K562 (cell line): ENCODE measurements around the gene WASF2. TPM values are rescaled to one million over a fixed set of nuclear protein-coding genes. Genes with fewer than 3 reads are reported as not detected.

ENCODE experiments used
- BCL6 ChIP-seq: fragments of 250-450 bp; sonication (Bioruptor Pico); IDR thresholded peaks from 2 replicates; pipeline ENCODE4 v1.4.0; 2020
- CBFB ChIP-seq: sonication (generic); formaldehyde crosslinking; IDR thresholded peaks from 2 replicates; pipeline ENCODE4 v1.4.0; 2020; ENCODE audit warnings: mild to moderate bottlenecking, missing genetic modification reagents
- DPF2 ChIP-seq: fragments of 450-650 bp; IDR thresholded peaks from 2 replicates; pipeline ENCODE4 v1.6.1; 2016
- ELF4 ChIP-seq: fragments of 450-650 bp; formaldehyde crosslinking; IDR thresholded peaks from 2 replicates; pipeline ENCODE4 v1.4.0; 2022; ENCODE audit warnings: missing genetic modification characterization
- ETV5 ChIP-seq: sonication (generic); formaldehyde crosslinking; IDR thresholded peaks from 2 replicates; pipeline ENCODE4 v1.4.0; 2020; ENCODE audit warnings: low read depth, mild to moderate bottlenecking, missing genetic modification reagents
- FOXJ2 ChIP-seq: fragments of 200-800 bp; sonication (Bioruptor generic); IDR thresholded peaks from 2 replicates; pipeline ENCODE4 v1.6.1; 2016; ENCODE audit warnings: missing genetic modification characterization, missing compliant biosample characterization
- GMEB1 ChIP-seq: fragments of 250-450 bp; sonication (Bioruptor Pico); IDR thresholded peaks from 2 replicates; pipeline ENCODE4 v1.4.0; 2020; ENCODE audit warnings: mild to moderate bottlenecking
- KDM4B ChIP-seq, 2 experiments: fragments of 450-650 bp in 1 of 2; sonication (generic) in 1 of 2; IDR thresholded peaks; 2 replicates each; pipeline ENCODE4 v1.6.1; 2016 to 2017; ENCODE audit warnings: borderline replicate concordance in 2 of 2, antibody characterized with exemption in 1 of 2, low read depth in 1 of 2, mild to moderate bottlenecking in 1 of 2
- MTA1 ChIP-seq: fragments of 450-650 bp; IDR thresholded peaks from 2 replicates; pipeline ENCODE4 v1.6.1; 2017; ENCODE audit warnings: borderline replicate concordance
- MTA2 ChIP-seq: fragments of 450-650 bp; IDR thresholded peaks from 2 replicates; pipeline ENCODE4 v1.6.1; 2016; ENCODE audit warnings: low read depth
- NR2C2 ChIP-seq, 2 experiments: fragments of 200-800 bp in 1 of 2; sonication (Bioruptor generic) in 1 of 2; sonication (generic) in 1 of 2; formaldehyde crosslinking in 1 of 2; IDR thresholded peaks; 2 replicates each; pipeline versions ENCODE4 v1.6.1 to v1.8.0; 2016 to 2022; ENCODE audit warnings: mild to moderate bottlenecking in 1 of 2, missing compliant biosample characterization in 1 of 2, missing genetic modification characterization in 1 of 2, missing genetic modification reagents in 1 of 2
- PATZ1 ChIP-seq: fragments of 250-450 bp; sonication (Bioruptor Pico); IDR thresholded peaks from 2 replicates; pipeline ENCODE4 v1.5.0; 2020; ENCODE audit warnings: mild to moderate bottlenecking, borderline replicate concordance
- RB1 ChIP-seq: fragments of 450-650 bp; IDR thresholded peaks from 2 replicates; pipeline ENCODE4 v1.6.1; 2017; ENCODE audit warnings: low read depth, mild to moderate bottlenecking
- TEAD2 ChIP-seq: fragments of 450-650 bp; IDR thresholded peaks from 2 replicates; pipeline ENCODE4 v1.6.1; 2016; ENCODE audit warnings: missing genetic modification characterization, control low read depth, missing compliant biosample characterization
- ZNF12 ChIP-seq: sonication (generic); formaldehyde crosslinking; IDR thresholded peaks from 2 replicates; pipeline ENCODE4 v1.4.0; 2020; ENCODE audit warnings: mild to moderate bottlenecking, missing genetic modification reagents
- ZNF24 ChIP-seq: fragments of 450-650 bp; IDR thresholded peaks from 2 replicates; pipeline ENCODE4 v1.6.1; 2016
- ZNF592 ChIP-seq: fragments of 450-650 bp; IDR thresholded peaks from 2 replicates; pipeline ENCODE4 v1.6.1; 2017; ENCODE audit warnings: antibody characterized with exemption, mild to moderate bottlenecking
- ZNF717 ChIP-seq: fragments of 250-450 bp; sonication (Bioruptor Pico); IDR thresholded peaks from 2 replicates; pipeline ENCODE4 v1.5.0; 2021
- polyA plus RNA-seq, 8 experiments: library from polyadenylated mRNA; depleted of rRNA in 4 of 8; stranded (reverse) in 5 of 8; unstranded in 3 of 8; fragments of >200 nt; fragmentation: Nextera tagmentation in 2 of 8; fragmentation: Illumina TruSeq in 1 of 8; extraction: Ambion mirVana in 2 of 8; extraction: Trizol in 1 of 8; gene quantifications; 2 replicates each; pipeline versions ENCODE4 v1.2.1 to v1.2.3, GENCODE V29; 2011 to 2014; ENCODE audit warnings: inconsistent platforms in 1 of 8, missing spikeins in 1 of 8
- total RNA-seq, 7 experiments: library from RNA; depleted of rRNA in 6 of 7; stranded (reverse); fragments of >200 nt in 6 of 7; fragmentation: Illumina TruSeq in 2 of 7; extraction: Trizol in 2 of 7; gene quantifications; 2 replicates each; pipeline versions ENCODE4 v1.2.1 to v1.2.3, GENCODE V29; 2011 to 2021; ENCODE audit warnings: low replicate concordance in 1 of 7

Gene WASF2
- total and polyA plus RNA-seq, 9 of the 15 experiments (the other 6 are each of a cell fraction or from before 2014, with no cell fraction given): 8.2 to 163 (median 31.2) TPM

GRCh38 chr1:27367160-27367650, 122.8 kb downstream of the WASF2 start (continued):
- TF ChIP-seq PATZ1 (CRISPR knock-in tag) (0 out of 2 replicates have a peak, but pooled peaks have one; percentile 44), NR2C2 (CRISPR knock-in tag; IDR thresholded peaks at IDR 0.05) (no peak), NR2C2 (tag; IDR thresholded peaks at IDR 0.05) (peak; percentile 59; the same call in 1 of the 2 replicates), ZNF717 (CRISPR knock-in tag) (peak; percentile 56; the same call in 1 of the 2 replicates), KDM4B (IDR thresholded peaks at IDR 0.05; ENCODE audit: borderline replicate concordance in 2 of 2, low read depth in 1 of 2) (peak in 1 of 2 experiments; percentile 23; a peak in 1 of 4 replicates), ZNF24 (0 out of 2 replicates have a peak, but pooled peaks have one; percentile 6), ZNF12 (CRISPR knock-in tag) (peak; percentile 50; the same call in 1 of the 2 replicates), CBFB (CRISPR knock-in tag) (0 out of 2 replicates have a peak, but pooled peaks have one; percentile 74), BCL6 (CRISPR knock-in tag) (no peak), ELF4 (CRISPR knock-in tag) (peak; percentile 72; the same call in 1 of the 2 replicates), DPF2 (no peak), RB1 (no peak), FOXJ2 (tag) (no peak), GMEB1 (no peak), TEAD2 (tag) (0 out of 2 replicates have a peak, but pooled peaks have one; percentile 12), MTA1 (no peak), ZNF592 (no peak; the same call in 1 of the 2 replicates), ETV5 (peak; percentile 70; the same call in 1 of the 2 replicates), MTA2 (no peak)
